Left lung (tissue), 10 donors: Measurements from ENCODE around the gene STAT4. TPM values are rescaled to one million over a fixed set of nuclear protein-coding genes. Genes with fewer than 3 reads are reported as not detected.

Experiments used
- ATAC-seq: fragments of 200-7000 bp; cut with Tn5 transposase; one replicate; pipeline ENCODE4 v1.9.1; 2020; ENCODE audit warnings: moderate library complexity
- DNase-seq, 4 donors: peaks; one replicate each; pipeline ENCODE4 v3.0.0-alpha.2; 2013 to 2020
- H3K27ac ChIP-seq, 2 donors: fragments of 200-600 bp; sonication (generic) in 1 of 2; one replicate each; pipeline versions ENCODE4 v1.5.0 to v1.8.0; 2020 to 2021
- H3K27me3 ChIP-seq, 2 donors: fragments of 200-600 bp; sonication (generic) in 1 of 2; one replicate each; pipeline versions ENCODE4 v1.5.0 to v1.8.0; 2020 to 2021
- H3K36me3 ChIP-seq, 2 donors: fragments of 200-600 bp; sonication (generic) in 1 of 2; one replicate each; pipeline versions ENCODE4 v1.5.0 to v1.8.0; 2020 to 2021
- H3K4me1 ChIP-seq, 2 donors: fragments of 200-600 bp; one replicate each; pipeline ENCODE4 v1.8.0; 2021
- H3K4me3 ChIP-seq, 2 donors: fragments of 200-600 bp; sonication (generic) in 1 of 2; one replicate each; pipeline versions ENCODE4 v1.5.0 to v1.8.0; 2020 to 2021; ENCODE audit warnings: mild to moderate bottlenecking in 1 of 2
- H3K9me3 ChIP-seq, 2 donors: fragments of 200-600 bp; sonication (generic) in 1 of 2; one replicate each; pipeline versions ENCODE4 v1.5.0 to v1.8.0; 2020 to 2021
- intact Hi-C, 2 donors: fragments of 100-400 bp; cut with DNase I; formaldehyde crosslinking; loops; one replicate each; pipeline versions ENCODE4 v1.11.2 to v1.14.2; 2022
- polyA plus RNA-seq, 6 donors: library from polyadenylated mRNA; unstranded; fragments of 120-200 nt; gene quantifications; one replicate each; pipeline ENCODE4 v1.2.1, GENCODE V29; 2013; ENCODE audit not compliant: insufficient read length in 6 of 6
- total RNA-seq, 2 donors: library from RNA; stranded (reverse); fragmentation: NEBNext Ultra II Directional; extraction: Animal tissue kit (Norgen Biotek cat#: 25700); gene quantifications; one replicate each; pipeline ENCODE4 v1.2.1, GENCODE V29; 2021
- TF ChIP-seq, protein P1 (sequence below), 2 donors: fragments of 200-600 bp; sonication (generic) in 1 of 2; IDR thresholded peaks; one replicate each; pipeline versions ENCODE4 v1.5.0 to v1.8.0; 2021; ENCODE audit warnings: antibody characterized with exemption in 2 of 2
- donor health status: DM: no; HTN: yes; CAD: no.
- donor health status: DM: no; HTN: no; CAD: no.

Gene STAT4
- total and polyA plus RNA-seq, 8 donors, result 4.4 to 11.5 (median 7.4) TPM

DNA sequence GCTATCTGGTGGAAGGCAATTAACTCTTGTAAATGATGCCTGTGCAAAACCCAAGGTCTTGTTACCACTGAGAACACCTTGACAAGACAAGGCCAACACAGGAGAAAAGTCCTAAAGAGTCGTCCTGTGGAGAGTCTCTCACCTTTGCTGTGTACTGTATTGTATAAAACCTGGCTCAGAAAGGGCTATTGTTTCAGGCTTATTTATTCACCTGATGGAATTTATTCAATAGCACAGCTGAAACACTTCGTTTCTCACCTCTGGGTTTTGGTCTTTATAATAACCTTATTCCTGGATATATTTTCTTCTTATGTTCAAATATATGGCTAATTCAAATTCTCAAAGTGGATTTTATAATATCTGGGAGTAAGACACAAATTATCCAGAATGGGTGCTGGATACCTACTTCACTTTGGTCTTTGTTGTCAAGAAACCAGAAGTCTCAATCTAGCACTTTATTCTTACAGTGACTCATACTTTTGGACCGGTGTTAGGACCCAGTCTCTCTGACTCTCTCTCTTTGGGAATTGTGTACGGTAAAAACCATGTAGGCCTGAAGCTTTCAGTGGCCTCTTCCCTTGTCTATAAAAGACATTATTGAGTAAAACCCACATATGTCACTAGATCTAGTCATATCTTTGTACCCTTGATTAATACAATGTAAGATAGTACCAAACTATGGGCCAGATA, 16.1 kb upstream of the STAT4 start:
- ATAC-seq, result no peak
- H3K9me3 ChIP-seq, result no peaks in the 10 kb centered on the region
- H3K4me3 ChIP-seq, result no peak overlapping the region
- H3K27ac ChIP-seq, result peak overlapping the region; percentile 20 to 48
- H3K4me1 ChIP-seq, result peaks cover 29 to 36% of the 10 kb centered on the region in 2 donors
- intact Hi-C loops, result loop anchor here in 1 of 2 donors (10.0 kb wide), 1 partner anchor 358 kb away; no protein-coding TSS in a partner anchor
- no peaks in the 10 kb centered on the region for H3K36me3 ChIP-seq
- TF ChIP-seq, protein P1, sequence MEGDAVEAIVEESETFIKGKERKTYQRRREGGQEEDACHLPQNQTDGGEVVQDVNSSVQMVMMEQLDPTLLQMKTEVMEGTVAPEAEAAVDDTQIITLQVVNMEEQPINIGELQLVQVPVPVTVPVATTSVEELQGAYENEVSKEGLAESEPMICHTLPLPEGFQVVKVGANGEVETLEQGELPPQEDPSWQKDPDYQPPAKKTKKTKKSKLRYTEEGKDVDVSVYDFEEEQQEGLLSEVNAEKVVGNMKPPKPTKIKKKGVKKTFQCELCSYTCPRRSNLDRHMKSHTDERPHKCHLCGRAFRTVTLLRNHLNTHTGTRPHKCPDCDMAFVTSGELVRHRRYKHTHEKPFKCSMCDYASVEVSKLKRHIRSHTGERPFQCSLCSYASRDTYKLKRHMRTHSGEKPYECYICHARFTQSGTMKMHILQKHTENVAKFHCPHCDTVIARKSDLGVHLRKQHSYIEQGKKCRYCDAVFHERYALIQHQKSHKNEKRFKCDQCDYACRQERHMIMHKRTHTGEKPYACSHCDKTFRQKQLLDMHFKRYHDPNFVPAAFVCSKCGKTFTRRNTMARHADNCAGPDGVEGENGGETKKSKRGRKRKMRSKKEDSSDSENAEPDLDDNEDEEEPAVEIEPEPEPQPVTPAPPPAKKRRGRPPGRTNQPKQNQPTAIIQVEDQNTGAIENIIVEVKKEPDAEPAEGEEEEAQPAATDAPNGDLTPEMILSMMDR (IDR thresholded peaks at IDR 0.05), result no peak
- DNase-seq, result no peak
- H3K27me3 ChIP-seq, result no peaks in the 10 kb centered on the region

DNA sequence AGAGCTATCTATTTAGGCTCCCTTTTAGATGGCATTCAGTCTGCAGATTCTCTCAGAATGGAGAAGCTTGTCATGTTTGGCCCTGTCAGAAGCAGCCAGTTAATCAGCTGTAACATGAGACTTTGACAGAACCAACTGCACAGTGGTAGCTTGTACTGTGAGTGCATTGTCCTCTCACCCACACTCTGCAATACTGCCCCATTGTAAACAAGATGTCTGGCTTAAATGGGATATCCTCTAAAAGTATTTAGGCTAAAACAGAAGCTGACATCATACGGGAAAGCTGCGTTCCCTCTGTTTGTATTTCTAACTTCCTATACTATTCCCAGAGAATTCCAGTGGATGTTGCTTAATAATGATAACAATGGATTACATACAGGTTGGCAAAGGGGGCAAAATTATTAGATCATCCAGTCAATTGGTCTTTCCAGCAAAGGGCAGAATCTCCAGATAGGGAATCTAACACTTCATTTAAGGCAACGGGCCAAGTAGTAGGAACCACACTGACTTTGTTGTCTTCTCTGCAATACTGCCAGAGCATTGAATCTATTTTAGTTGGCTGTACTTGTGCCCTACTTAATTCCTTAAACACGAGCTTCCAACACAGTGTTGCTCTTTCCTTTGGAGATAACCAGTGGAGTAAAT, 15.4 kb upstream of the STAT4 start:
- intact Hi-C loops, result loop anchor here in 1 of 2 donors (10.0 kb wide), 1 partner anchor 359 kb away; no protein-coding TSS in a partner anchor
- Histone ChIP-seq H3K9me3 (no peaks in the 10 kb centered on the region), H3K4me3 (no peak overlapping the region), H3K36me3 (no peaks in the 10 kb centered on the region), H3K4me1 (peaks cover 24 to 31% of the 10 kb centered on the region in 2 donors), H3K27me3 (no peaks in the 10 kb centered on the region), H3K27ac (peak overlapping the region; percentile 20 to 29)
- ATAC-seq (peak; percentile 65), DNase-seq (peak in 2 of 4 donors; percentile 62 to 65)
- TF ChIP-seq, protein P1 (IDR thresholded peaks at IDR 0.05), result no peak

DNA sequence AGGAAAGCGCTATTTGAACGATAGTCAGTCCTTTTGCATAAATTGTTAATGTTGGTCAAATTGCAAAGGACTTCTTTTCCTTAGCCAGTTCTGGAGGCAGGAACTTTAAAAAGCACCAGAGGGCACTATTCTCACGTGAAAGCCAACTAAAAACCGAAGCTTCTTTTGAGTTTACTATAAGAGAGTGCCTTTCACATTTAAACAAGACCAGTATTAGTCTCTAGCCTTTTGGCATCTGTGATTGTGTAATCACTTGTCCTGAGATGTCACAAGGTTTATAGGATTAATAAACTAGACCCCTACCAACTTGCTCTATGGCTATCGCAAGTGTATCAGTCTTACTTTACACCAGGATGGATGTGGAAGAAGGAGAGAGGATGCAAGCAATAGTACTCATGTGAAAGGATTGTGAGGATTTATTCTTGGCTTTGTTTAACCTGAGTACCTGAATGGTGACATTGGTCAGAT, 14.4 kb upstream of the STAT4 start:
- Histone ChIP-seq H3K9me3 (no peaks in the 10 kb centered on the region), H3K27ac (peak overlapping the region in 1 of 2 donors; percentile 20), H3K4me3 (no peak overlapping the region), H3K36me3 (no peaks in the 10 kb centered on the region), H3K4me1 (peaks cover 17 to 29% of the 10 kb centered on the region in 2 donors), H3K27me3 (no peaks in the 10 kb centered on the region)
- ATAC-seq, result peak; percentile 86
- peak in 2 of 4 donors; percentile 65 to 75 for DNase-seq
- TF ChIP-seq, protein P1 (IDR thresholded peaks at IDR 0.05), result peak; percentile 48 to 73
- intact Hi-C loops, result loop anchor here in 1 of 2 donors (10.0 kb wide), 1 partner anchor 360 kb away; no protein-coding TSS in a partner anchor

DNA sequence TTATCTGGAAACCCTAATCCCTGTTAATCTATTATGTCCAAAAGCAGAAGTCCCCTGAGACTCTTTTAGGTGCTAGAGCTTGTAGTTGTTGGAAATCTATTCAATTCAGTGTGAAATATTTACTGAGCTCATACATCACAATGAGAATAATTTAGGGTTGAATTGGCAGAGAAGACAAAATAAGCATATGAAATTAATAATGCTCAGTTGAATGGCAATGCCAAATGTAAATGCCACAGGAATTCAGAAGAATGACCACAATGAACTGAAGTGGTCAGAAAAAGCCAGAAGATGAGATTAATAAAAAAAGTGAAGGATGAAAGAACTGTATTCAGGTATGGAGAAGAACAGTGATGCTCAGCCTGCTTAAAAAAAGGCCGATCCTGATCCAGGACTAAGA, 8.0 kb upstream of the STAT4 start:
- no peak for ATAC-seq
- no peak overlapping the region for H3K4me3 ChIP-seq
- intact Hi-C loops, result loop anchor here in 1 of 2 donors (10.0 kb wide), 1 partner anchor 104 kb away; no protein-coding TSS in a partner anchor
- H3K36me3 ChIP-seq, result no peaks in the 10 kb centered on the region
- TF ChIP-seq, protein P1 (IDR thresholded peaks at IDR 0.05), result no peak
- no peaks in the 10 kb centered on the region for H3K9me3 ChIP-seq
- no peak overlapping the region for H3K27ac ChIP-seq
- no peaks in the 10 kb centered on the region for H3K27me3 ChIP-seq
- H3K4me1 ChIP-seq, result no peaks in the 10 kb centered on the region
- no peak for DNase-seq

DNA sequence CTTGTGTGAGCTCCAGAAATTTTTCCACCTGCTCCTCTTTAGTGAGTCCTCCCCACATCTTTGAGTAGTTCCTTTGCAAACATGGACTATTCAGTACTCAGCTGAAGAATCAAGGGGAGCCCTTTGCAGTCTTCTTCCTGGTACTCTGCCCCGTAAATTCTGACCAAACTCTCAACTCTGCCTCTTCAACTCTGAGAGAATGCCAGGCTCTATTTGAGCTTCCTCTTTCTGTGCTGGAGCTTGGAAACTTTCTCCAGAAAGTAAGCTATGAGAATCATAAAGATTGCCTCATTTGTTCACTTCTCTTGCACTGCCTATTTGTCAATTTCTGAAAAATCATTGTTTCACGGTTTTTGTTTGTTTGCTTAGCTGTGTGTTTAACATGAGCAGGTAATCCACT, 7.4 kb upstream of the STAT4 start:
- ATAC-seq, result peak; percentile 87
- DNase-seq, result no peak
- peaks cover 0 to under 1% of the 10 kb centered on the region in 2 donors for H3K4me1 ChIP-seq
- TF ChIP-seq, protein P1 (IDR thresholded peaks at IDR 0.05), result no peak
- no peaks in the 10 kb centered on the region for H3K27me3 ChIP-seq
- intact Hi-C loops, result loop anchor here in 1 of 2 donors (10.0 kb wide), 1 partner anchor 103 kb away; no protein-coding TSS in a partner anchor
- no peaks in the 10 kb centered on the region for H3K9me3 ChIP-seq
- H3K27ac ChIP-seq, result no peak overlapping the region
- no peak overlapping the region for H3K4me3 ChIP-seq
- H3K36me3 ChIP-seq, result no peaks in the 10 kb centered on the region
